Liver (tissue), 3 donors: ENCODE results near the gene FBXO3.

Experiments used
- ATF3 ChIP-seq: IDR thresholded peaks from 2 replicates; pipeline ENCODE4 v1.6.1; 2016; ENCODE audit warnings: antibody characterized with exemption
- CTCF ChIP-seq: fragments of 150-350 bp; IDR thresholded peaks from 2 replicates; pipeline ENCODE4 v1.5.1; 2017; ENCODE audit warnings: improper control_type of control experiment, low read depth, low read length; ENCODE audit not compliant: missing input control
- EGR1 ChIP-seq, 2 donors: IDR thresholded peaks; 2 replicates each; pipeline ENCODE4 v1.6.1; 2016 to 2018; ENCODE audit warnings: antibody characterized with exemption in 2 of 2, low read depth in 2 of 2
- FOXA1 ChIP-seq: IDR thresholded peaks from 2 replicates; pipeline ENCODE4 v1.6.1; 2016; ENCODE audit warnings: antibody characterized with exemption
- GABPA ChIP-seq, 2 donors: IDR thresholded peaks in 1 of 2; conservative IDR thresholded peaks in 1 of 2; 2 replicates each; pipeline ENCODE4 v1.6.1; 2016; ENCODE audit warnings: antibody characterized with exemption in 2 of 2, mild to moderate bottlenecking in 1 of 2, moderate library complexity in 1 of 2
- HNF4G ChIP-seq: IDR thresholded peaks from 2 replicates; pipeline ENCODE4 v1.6.1; 2016; ENCODE audit warnings: antibody characterized with exemption
- JUND ChIP-seq, 2 donors: IDR thresholded peaks; 2 replicates each; pipeline ENCODE4 v1.6.1; 2016; ENCODE audit warnings: antibody characterized with exemption in 2 of 2
- MAX ChIP-seq: IDR thresholded peaks from 2 replicates; pipeline ENCODE4 v1.6.1; 2016; ENCODE audit warnings: antibody characterized with exemption
- RAD21 ChIP-seq, 2 donors: IDR thresholded peaks; 2 replicates each; pipeline ENCODE4 v1.6.1; 2016; ENCODE audit warnings: antibody characterized with exemption in 2 of 2, mild to moderate bottlenecking in 2 of 2
- REST ChIP-seq: IDR thresholded peaks from 2 replicates; pipeline ENCODE4 v1.6.1; 2016; ENCODE audit warnings: antibody characterized with exemption, mild to moderate bottlenecking
- SP1 ChIP-seq: IDR thresholded peaks from 2 replicates; pipeline ENCODE4 v1.6.1; 2018; ENCODE audit warnings: antibody characterized with exemption, mild to moderate bottlenecking
- TAF1 ChIP-seq: conservative IDR thresholded peaks from 2 replicates; pipeline ENCODE4 v1.6.1; 2016; ENCODE audit warnings: antibody characterized with exemption, mild to moderate bottlenecking
- YY1 ChIP-seq: IDR thresholded peaks from 2 replicates; pipeline ENCODE4 v1.6.1; 2016; ENCODE audit warnings: antibody characterized with exemption, mild to moderate bottlenecking
- ZBTB33 ChIP-seq: IDR thresholded peaks from 2 replicates; pipeline ENCODE4 v1.6.1; 2016; ENCODE audit warnings: antibody characterized with exemption
- donor health status: healthy.
- donor health status: healthy.

- TF ChIP-seq CTCF (no peak), YY1 (no peak), TAF1 (no peak), SP1 (no peak), RAD21 (IDR thresholded peaks at IDR 0.05) (no peak), REST (no peak), ATF3 (no peak), GABPA (IDR thresholded peaks at IDR 0.05 in 1 of 2, conservative IDR thresholded peaks at IDR 0.05 in 1 of 2) (no peak), ZBTB33 (no peak), HNF4G (no peak), MAX (no peak), JUND (IDR thresholded peaks at IDR 0.05) (no peak), EGR1 (IDR thresholded peaks at IDR 0.05; ENCODE audit: low read depth in 2 of 2) (no peak), FOXA1 (no peak)
Observed at GRCh38 chr11:33785609-33786008, 11.3 kb upstream of the FBXO3 start.
